ENCODE results near the gene PM20D2. TPM values are rescaled to one million over a fixed set of nuclear protein-coding genes. Genes with fewer than 3 reads are reported as not detected.
A peak's percentile ranks its signal among the peaks of the same experiment; 100 is the strongest.

The PM20D2 gene
- total and polyA plus RNA-seq, 12 donors: 3.2 to 14.3 (median 7.7) TPM

DNA sequence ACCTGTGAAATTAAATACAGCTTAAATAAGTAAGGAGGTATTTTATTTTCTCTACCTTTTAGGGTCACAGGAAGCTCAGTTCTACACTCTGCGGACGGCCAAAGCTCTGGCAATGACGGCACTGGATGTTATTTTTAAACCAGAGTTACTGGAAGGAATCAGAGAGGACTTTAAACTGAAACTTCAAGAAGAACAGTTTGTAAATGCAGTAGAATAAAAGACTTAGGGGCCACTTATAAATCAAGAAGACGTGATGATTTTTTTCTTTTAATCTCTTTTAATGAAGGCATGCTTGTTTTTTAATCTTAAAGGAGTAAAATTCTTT lies 16.2 kb downstream of the PM20D2 start:
- DNase-seq: peak in 1 of 2 donors; percentile 62
- ATAC-seq: peak; percentile 73 to 95 (median 90)
- no peaks in the 10 kb centered on the region for H3K27me3 ChIP-seq
- peak overlapping the region; percentile 20 to 88 (median 82) for H3K27ac ChIP-seq
- intact Hi-C loops (cut with DNase I): no loop called here
- H3K4me1 ChIP-seq: peaks cover 0 to 19% (median 6%) of the 10 kb centered on the region in 9 donors
- H3K9me3 ChIP-seq: no peaks in the 10 kb centered on the region
- H3K36me3 ChIP-seq: peaks cover 0 to 71% (median 10%) of the 10 kb centered on the region in 9 donors
- 40 to 41% methylated on average over 4 of the region's 4 CpGs for WGBS, 2 donors
- TF ChIP-seq, protein P1, sequence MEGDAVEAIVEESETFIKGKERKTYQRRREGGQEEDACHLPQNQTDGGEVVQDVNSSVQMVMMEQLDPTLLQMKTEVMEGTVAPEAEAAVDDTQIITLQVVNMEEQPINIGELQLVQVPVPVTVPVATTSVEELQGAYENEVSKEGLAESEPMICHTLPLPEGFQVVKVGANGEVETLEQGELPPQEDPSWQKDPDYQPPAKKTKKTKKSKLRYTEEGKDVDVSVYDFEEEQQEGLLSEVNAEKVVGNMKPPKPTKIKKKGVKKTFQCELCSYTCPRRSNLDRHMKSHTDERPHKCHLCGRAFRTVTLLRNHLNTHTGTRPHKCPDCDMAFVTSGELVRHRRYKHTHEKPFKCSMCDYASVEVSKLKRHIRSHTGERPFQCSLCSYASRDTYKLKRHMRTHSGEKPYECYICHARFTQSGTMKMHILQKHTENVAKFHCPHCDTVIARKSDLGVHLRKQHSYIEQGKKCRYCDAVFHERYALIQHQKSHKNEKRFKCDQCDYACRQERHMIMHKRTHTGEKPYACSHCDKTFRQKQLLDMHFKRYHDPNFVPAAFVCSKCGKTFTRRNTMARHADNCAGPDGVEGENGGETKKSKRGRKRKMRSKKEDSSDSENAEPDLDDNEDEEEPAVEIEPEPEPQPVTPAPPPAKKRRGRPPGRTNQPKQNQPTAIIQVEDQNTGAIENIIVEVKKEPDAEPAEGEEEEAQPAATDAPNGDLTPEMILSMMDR (IDR thresholded peaks at IDR 0.05): no peak
- H3K4me3 ChIP-seq: peak overlapping the region in 1 of 10 donors; percentile 3

DNA sequence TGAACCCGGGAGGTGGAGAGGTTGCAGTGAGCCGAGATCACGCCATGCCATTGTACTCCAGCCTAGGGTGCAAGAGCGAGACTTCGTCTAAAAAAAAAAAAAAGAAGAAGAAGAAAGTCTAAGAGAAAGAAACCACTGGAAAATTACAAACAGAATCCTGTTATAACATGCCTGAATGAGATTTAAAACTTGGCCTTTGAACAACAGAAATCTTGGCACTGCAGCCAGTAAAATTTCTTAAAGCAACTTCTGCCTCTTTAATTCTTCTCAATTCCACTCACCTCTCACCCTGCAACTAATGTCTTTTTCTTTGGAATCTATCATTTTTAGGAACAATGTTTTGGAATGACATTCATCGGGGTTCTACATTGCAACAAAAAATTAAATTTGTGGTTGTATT lies 26.3 kb downstream of the PM20D2 start:
- ATAC-seq: no peak
- H3K4me1 ChIP-seq: no peaks in the 10 kb centered on the region
- H3K27ac ChIP-seq: no peak overlapping the region
- H3K36me3 ChIP-seq: no peaks in the 10 kb centered on the region
- intact Hi-C loops (cut with DNase I): no loop called here
- no peaks in the 10 kb centered on the region for H3K9me3 ChIP-seq
- TF ChIP-seq, protein P1 (IDR thresholded peaks at IDR 0.05): no peak
- no peak for DNase-seq
- WGBS, 2 donors: 73 to 86% methylated on average over 6 of the region's 6 CpGs
- H3K4me3 ChIP-seq: no peak overlapping the region
- H3K27me3 ChIP-seq: no peaks in the 10 kb centered on the region

GRCh38 chr6:89173634-89174033 lies 27.8 kb downstream of the PM20D2 start:
- no peak for DNase-seq
- no peak for ATAC-seq
- Histone ChIP-seq H3K27ac (no peak overlapping the region), H3K9me3 (no peaks in the 10 kb centered on the region), H3K4me1 (no peaks in the 10 kb centered on the region), H3K27me3 (no peaks in the 10 kb centered on the region), H3K4me3 (no peak overlapping the region), H3K36me3 (no peaks in the 10 kb centered on the region)
- intact Hi-C loops (cut with DNase I): no loop called here
- WGBS, 2 donors: 91 to 93% methylated on average over 4 of the region's 4 CpGs
- TF ChIP-seq, protein P1 (IDR thresholded peaks at IDR 0.05): no peak

DNA sequence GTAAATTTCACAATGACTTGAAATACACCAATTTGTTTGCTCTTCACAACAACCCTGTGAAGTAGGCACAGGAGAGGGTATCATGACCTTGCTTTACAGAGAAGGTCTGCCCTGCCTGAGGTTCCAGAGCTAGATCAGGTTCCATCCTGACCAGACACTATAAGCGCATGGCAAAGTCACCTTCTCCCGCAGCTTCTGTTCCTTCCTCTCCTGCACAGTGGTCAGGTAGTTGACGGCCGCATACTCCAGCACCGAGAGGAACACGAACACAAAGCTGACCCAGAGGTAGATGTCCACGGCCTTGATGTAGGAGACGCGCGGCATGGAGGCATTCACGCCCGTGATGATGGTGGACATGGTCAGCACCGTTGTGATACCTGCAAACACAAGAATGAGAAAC lies 34.3 kb downstream of the PM20D2 start:
- no peak overlapping the region for H3K27ac ChIP-seq
- TF ChIP-seq, protein P1 (IDR thresholded peaks at IDR 0.05): no peak
- no peak overlapping the region for H3K4me3 ChIP-seq
- DNase-seq: no peak
- no peaks in the 10 kb centered on the region for H3K36me3 ChIP-seq
- H3K9me3 ChIP-seq: no peaks in the 10 kb centered on the region
- no peak for ATAC-seq
- no peaks in the 10 kb centered on the region for H3K27me3 ChIP-seq
- 96 to 97% methylated on average over 13 of the region's 13 CpGs for WGBS, 2 donors
- H3K4me1 ChIP-seq: peaks cover 0 to 2% (median 0%) of the 10 kb centered on the region in 9 donors
- intact Hi-C loops (cut with DNase I): no loop called here
